ENCODE data around the gene RNF7. TPM values are rescaled to one million over a fixed set of nuclear protein-coding genes. Genes with fewer than 3 reads are reported as not detected.

The RNF7 gene
- total RNA-seq, 5 donors from 2014 or later (not counting 1 experiment from before 2014, with no cell fraction given) = 53.5 to 61.2 (median 55.5) TPM

- Mint-ChIP-seq H3K4me3 (no peak overlapping the region), H3K27ac (no peak overlapping the region), H3K9me3 (peaks cover 4 to 9% (median 7%) of the 10 kb centered on the region in 3 donors), H3K36me3 (peaks cover 3% of the 10 kb centered on the region), H3K27me3 (peaks cover 0 to 3% of the 10 kb centered on the region in 2 donors), H3K4me1 (no peaks in the 10 kb centered on the region)
- no CpG with 5 or more reads among the region's 1 CpG for WGBS (ENCODE audit: insufficient coverage)
- H3K4me1 ChIP-seq (ENCODE audit: control insufficient read depth in 1 of 2, extremely low read depth in 1 of 2, insufficient read depth in 2 of 2, low read length in 2 of 2) = no peaks in the 10 kb centered on the region
- ATAC-seq (replicated peaks in 1 of 4) = no peak
- H3K9me3 ChIP-seq = no peaks in the 10 kb centered on the region
- no peak for DNase-seq
- no peak overlapping the region for H3K27ac ChIP-seq (ENCODE audit: low read length)
- CTCF ChIA-PET = interaction anchor here in 1 of 2 donors (0.7 kb wide), 2 partner anchors 280 to 1444 kb away, joined by 4 read pairs; no protein-coding TSS in a partner anchor
- H3K4me3 ChIP-seq (ENCODE audit: control insufficient read depth in 1 of 2, extremely low read depth in 1 of 2, low read length in 1 of 2) = no peak overlapping the region
- no peaks in the 10 kb centered on the region for H3K36me3 ChIP-seq (ENCODE audit: control insufficient read depth in 2 of 2, extremely low read depth in 1 of 2, insufficient read depth in 1 of 2, low read length in 1 of 2)
- H3K27me3 ChIP-seq (replicated peaks in 1 of 2; ENCODE audit: control insufficient read depth in 2 of 2, extremely low read depth in 1 of 2, insufficient read depth in 2 of 2, low read length in 1 of 2) = peaks cover 0 to 3% of the 10 kb centered on the region in 2 experiments
- POLR2A ChIA-PET = interaction anchor here (0.6 to 0.7 kb wide), 2 partner anchors 24 to 58 kb away, joined by 4 to 7 read pairs; no protein-coding TSS in a partner anchor
Measured at GRCh38 chr3:141714671-141715070, 23.4 kb upstream of the RNF7 start.

DNA sequence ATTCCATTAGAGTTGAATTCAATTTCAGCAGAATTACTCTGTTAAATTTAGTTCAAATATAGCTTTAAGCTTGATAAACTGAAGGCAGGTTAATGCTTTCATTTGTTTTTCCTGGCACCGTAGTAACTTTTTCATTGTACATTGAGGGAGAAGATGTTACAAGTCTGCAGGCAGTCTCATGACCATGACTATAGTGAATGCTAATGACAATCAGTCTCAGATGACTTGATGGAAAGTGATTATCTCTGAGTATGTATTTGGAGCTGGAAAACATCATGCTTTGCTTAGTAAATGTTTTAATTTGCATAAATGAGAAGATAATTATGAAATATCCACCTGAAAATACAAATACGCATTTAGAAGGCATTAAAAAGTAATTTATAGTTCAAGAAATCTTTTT lies 16.0 kb upstream of the RNF7 start:
- no peaks in the 10 kb centered on the region for H3K9me3 Mint-ChIP-seq
- H3K4me1 Mint-ChIP-seq = no peaks in the 10 kb centered on the region
- no peaks in the 10 kb centered on the region for H3K36me3 Mint-ChIP-seq

GRCh38 chr3:141722648-141723047 lies 15.4 kb upstream of the RNF7 start:
- DNase-seq (no peak), ATAC-seq (replicated peaks in 1 of 4) (no peak)
- CTCF ChIA-PET = no interaction called here
- POLR2A ChIA-PET = interaction anchor here in 1 of 2 donors (0.7 kb wide), 1 partner anchor 786 kb away, joined by 4 read pairs; no protein-coding TSS in a partner anchor
- no peaks in the 10 kb centered on the region for H3K4me1 Mint-ChIP-seq
- H3K4me3 ChIP-seq (ENCODE audit: control insufficient read depth in 1 of 2, extremely low read depth in 1 of 2, low read length in 1 of 2) = no peak overlapping the region
- peaks cover 0 to 3% of the 10 kb centered on the region in 2 experiments for H3K27me3 ChIP-seq (replicated peaks in 1 of 2; ENCODE audit: control insufficient read depth in 2 of 2, extremely low read depth in 1 of 2, insufficient read depth in 2 of 2, low read length in 1 of 2)
- H3K9me3 ChIP-seq = no peaks in the 10 kb centered on the region
- no peaks in the 10 kb centered on the region for H3K36me3 ChIP-seq (ENCODE audit: control insufficient read depth in 2 of 2, extremely low read depth in 1 of 2, insufficient read depth in 1 of 2, low read length in 1 of 2)
- H3K27ac ChIP-seq (ENCODE audit: low read length) = no peak overlapping the region
- no CpG with 5 or more reads among the region's 2 CpGs for WGBS (ENCODE audit: insufficient coverage)
- no peak overlapping the region for H3K27ac Mint-ChIP-seq
- H3K36me3 Mint-ChIP-seq = no peaks in the 10 kb centered on the region
- H3K9me3 Mint-ChIP-seq = no peaks in the 10 kb centered on the region
- no peaks in the 10 kb centered on the region for H3K4me1 ChIP-seq (ENCODE audit: control insufficient read depth in 1 of 2, extremely low read depth in 1 of 2, insufficient read depth in 2 of 2, low read length in 2 of 2)
- no peak overlapping the region for H3K4me3 Mint-ChIP-seq
- peaks cover 2 to 7% of the 10 kb centered on the region in 2 donors for H3K27me3 Mint-ChIP-seq

More for the DNA sequence above, 16.0 kb upstream of the RNF7 start:
- Mint-ChIP-seq H3K27ac (no peak overlapping the region), H3K4me3 (no peak overlapping the region), H3K27me3 (peaks cover 2 to 7% of the 10 kb centered on the region in 2 donors)
- Histone ChIP-seq H3K27me3 (replicated peaks in 1 of 2; ENCODE audit: control insufficient read depth in 2 of 2, extremely low read depth in 1 of 2, insufficient read depth in 2 of 2, low read length in 1 of 2) (peaks cover 0 to 3% of the 10 kb centered on the region in 2 experiments), H3K4me1 (ENCODE audit: control insufficient read depth in 1 of 2, extremely low read depth in 1 of 2, insufficient read depth in 2 of 2, low read length in 2 of 2) (no peaks in the 10 kb centered on the region), H3K27ac (ENCODE audit: low read length) (no peak overlapping the region), H3K36me3 (ENCODE audit: control insufficient read depth in 2 of 2, extremely low read depth in 1 of 2, insufficient read depth in 1 of 2, low read length in 1 of 2) (no peaks in the 10 kb centered on the region), H3K4me3 (ENCODE audit: control insufficient read depth in 1 of 2, extremely low read depth in 1 of 2, low read length in 1 of 2) (no peak overlapping the region), H3K9me3 (no peaks in the 10 kb centered on the region)
- CTCF ChIA-PET = no interaction called here
- DNase-seq (no peak), ATAC-seq (replicated peaks in 1 of 4) (no peak)
- POLR2A ChIA-PET = interaction anchor here in 1 of 2 donors (0.7 kb wide), 1 partner anchor 787 kb away, joined by 4 read pairs; no protein-coding TSS in a partner anchor
- no CpG with 5 or more reads among the region's 2 CpGs for WGBS (ENCODE audit: insufficient coverage)

DNA sequence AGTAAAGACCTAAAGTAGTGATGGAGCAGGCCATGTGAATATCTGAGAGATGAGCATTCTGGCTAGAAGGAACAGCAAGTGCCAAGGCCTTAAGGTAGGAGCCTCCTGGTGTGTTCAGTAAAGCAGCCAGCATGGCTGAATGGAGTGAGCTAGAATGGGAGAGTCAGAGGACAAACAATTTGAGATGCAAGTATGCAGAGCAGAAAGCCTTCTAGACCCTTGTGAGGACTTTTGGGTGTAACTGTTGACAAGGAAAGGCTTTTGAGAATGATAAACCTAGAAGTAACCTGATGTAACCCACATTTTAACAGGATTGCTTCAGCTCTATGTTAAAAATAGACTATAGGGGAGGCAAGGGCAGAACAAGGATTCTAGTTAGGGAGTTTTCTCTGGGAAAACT lies 14.8 kb upstream of the RNF7 start:
- Mint-ChIP-seq H3K4me3 (no peak overlapping the region), H3K27ac (no peak overlapping the region), H3K36me3 (no peaks in the 10 kb centered on the region), H3K9me3 (no peaks in the 10 kb centered on the region), H3K27me3 (peaks cover 2 to 11% of the 10 kb centered on the region in 2 donors), H3K4me1 (no peaks in the 10 kb centered on the region)
- H3K27ac ChIP-seq (ENCODE audit: low read length) = no peak overlapping the region
- H3K36me3 ChIP-seq (ENCODE audit: control insufficient read depth in 2 of 2, extremely low read depth in 1 of 2, insufficient read depth in 1 of 2, low read length in 1 of 2) = no peaks in the 10 kb centered on the region
- no peaks in the 10 kb centered on the region for H3K4me1 ChIP-seq (ENCODE audit: control insufficient read depth in 1 of 2, extremely low read depth in 1 of 2, insufficient read depth in 2 of 2, low read length in 2 of 2)
- H3K27me3 ChIP-seq (replicated peaks in 1 of 2; ENCODE audit: control insufficient read depth in 2 of 2, extremely low read depth in 1 of 2, insufficient read depth in 2 of 2, low read length in 1 of 2) = peaks cover 0 to 7% of the 10 kb centered on the region in 2 experiments
- no peaks in the 10 kb centered on the region for H3K9me3 ChIP-seq
- no peak overlapping the region for H3K4me3 ChIP-seq (ENCODE audit: control insufficient read depth in 1 of 2, extremely low read depth in 1 of 2, low read length in 1 of 2)
- ChIA-PET POLR2A (no interaction called here), CTCF (interaction anchor here in 1 of 2 donors (1.3 kb wide), 1 partner anchor 154 kb away, joined by 3 read pairs; no protein-coding TSS in a partner anchor)
- ATAC-seq (replicated peaks in 1 of 4) = no peak
- no peak for DNase-seq

- Mint-ChIP-seq H3K4me3 (no peak overlapping the region), H3K36me3 (no peaks in the 10 kb centered on the region), H3K4me1 (no peaks in the 10 kb centered on the region), H3K27ac (no peak overlapping the region), H3K9me3 (no peaks in the 10 kb centered on the region), H3K27me3 (peaks cover 5 to 11% of the 10 kb centered on the region in 2 donors)
- Histone ChIP-seq H3K27ac (ENCODE audit: low read length) (no peak overlapping the region), H3K4me3 (ENCODE audit: control insufficient read depth in 1 of 2, extremely low read depth in 1 of 2, low read length in 1 of 2) (no peak overlapping the region), H3K36me3 (ENCODE audit: control insufficient read depth in 2 of 2, extremely low read depth in 1 of 2, insufficient read depth in 1 of 2, low read length in 1 of 2) (no peaks in the 10 kb centered on the region), H3K4me1 (ENCODE audit: control insufficient read depth in 1 of 2, extremely low read depth in 1 of 2, insufficient read depth in 2 of 2, low read length in 2 of 2) (no peaks in the 10 kb centered on the region), H3K27me3 (replicated peaks in 1 of 2; ENCODE audit: control insufficient read depth in 2 of 2, extremely low read depth in 1 of 2, insufficient read depth in 2 of 2, low read length in 1 of 2) (peaks cover 0 to 7% of the 10 kb centered on the region in 2 experiments), H3K9me3 (no peaks in the 10 kb centered on the region)
- DNase-seq = no peak
- POLR2A ChIA-PET = no interaction called here
- WGBS (ENCODE audit: insufficient coverage) = 67% methylated on average over 1 of the region's 1 CpG
- CTCF ChIA-PET = interaction anchor here in 1 of 2 donors (1.3 kb wide), 1 partner anchor 153 kb away, joined by 3 read pairs; no protein-coding TSS in a partner anchor
- ATAC-seq (replicated peaks in 1 of 4) = no peak
Measured at GRCh38 chr3:141724186-141724585, 13.9 kb upstream of the RNF7 start.

- H3K36me3 ChIP-seq (ENCODE audit: control insufficient read depth in 2 of 2, extremely low read depth in 1 of 2, insufficient read depth in 1 of 2, low read length in 1 of 2) = no peaks in the 10 kb centered on the region
- no peak overlapping the region for H3K27ac ChIP-seq (ENCODE audit: low read length)
- H3K4me3 Mint-ChIP-seq = no peak overlapping the region
- DNase-seq (no peak), ATAC-seq (replicated peaks in 1 of 4) (no peak)
- H3K9me3 Mint-ChIP-seq = no peaks in the 10 kb centered on the region
- 93% methylated on average over 3 of the region's 4 CpGs for WGBS (ENCODE audit: insufficient coverage)
- no peak overlapping the region for H3K27ac Mint-ChIP-seq
- H3K27me3 ChIP-seq (replicated peaks in 1 of 2; ENCODE audit: control insufficient read depth in 2 of 2, extremely low read depth in 1 of 2, insufficient read depth in 2 of 2, low read length in 1 of 2) = peaks cover 0 to 7% of the 10 kb centered on the region in 2 experiments
- no peaks in the 10 kb centered on the region for H3K4me1 ChIP-seq (ENCODE audit: control insufficient read depth in 1 of 2, extremely low read depth in 1 of 2, insufficient read depth in 2 of 2, low read length in 2 of 2)
- H3K27me3 Mint-ChIP-seq = peaks cover 5 to 8% of the 10 kb centered on the region in 2 donors
- no peaks in the 10 kb centered on the region for H3K36me3 Mint-ChIP-seq
- CTCF ChIA-PET = interaction anchor here (0.6 to 0.7 kb wide), 2 partner anchors 15 to 559 kb away, joined by 3 read pairs; no protein-coding TSS in a partner anchor
- no peaks in the 10 kb centered on the region for H3K9me3 ChIP-seq
- no peak overlapping the region for H3K4me3 ChIP-seq (ENCODE audit: control insufficient read depth in 1 of 2, extremely low read depth in 1 of 2, low read length in 1 of 2)
- no peaks in the 10 kb centered on the region for H3K4me1 Mint-ChIP-seq
- POLR2A ChIA-PET = interaction anchor here in 1 of 2 donors (0.6 kb wide), 2 partner anchors 130 to 155 kb away, joined by 3 to 6 read pairs; no protein-coding TSS in a partner anchor
Measured at GRCh38 chr3:141725036-141725435, 13.1 kb upstream of the RNF7 start.

All from T-cell (primary cell).